UCSD-AML1 (cell line): ENCODE measurements around the gene GRIA1.
"Not testable (repeated sequence)": the region's sequence is repeated elsewhere in the genome, so short reads cannot be mapped to it uniquely, and the experiment has no call there.

Source experiments
- DNase-seq: peaks from one replicate; lab custom pipeline; 2025; ENCODE audit not compliant: unreplicated experiment; lab: John Stamatoyannopoulos, UW

GRIA1 gene

DNA sequence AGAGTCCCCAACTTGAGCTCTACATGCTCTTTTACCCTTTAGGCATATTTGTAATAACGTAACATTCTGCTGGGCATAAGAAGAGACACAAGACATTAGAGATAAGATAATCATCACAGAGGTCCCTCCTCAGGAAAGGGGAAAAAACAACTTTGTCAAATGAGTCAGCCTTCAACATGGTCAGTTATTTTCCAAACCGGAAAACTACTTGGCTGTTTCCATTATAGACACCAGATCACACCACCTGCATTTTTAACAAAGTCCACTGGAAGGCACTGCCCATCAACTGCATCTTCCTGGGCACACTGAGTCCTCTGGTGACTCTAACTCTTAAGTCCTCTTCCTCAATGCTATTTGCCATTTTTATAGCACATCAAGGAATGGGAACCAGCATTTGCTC, 326.4 kb downstream of the GRIA1 start:
- no peak for DNase-seq

DNA sequence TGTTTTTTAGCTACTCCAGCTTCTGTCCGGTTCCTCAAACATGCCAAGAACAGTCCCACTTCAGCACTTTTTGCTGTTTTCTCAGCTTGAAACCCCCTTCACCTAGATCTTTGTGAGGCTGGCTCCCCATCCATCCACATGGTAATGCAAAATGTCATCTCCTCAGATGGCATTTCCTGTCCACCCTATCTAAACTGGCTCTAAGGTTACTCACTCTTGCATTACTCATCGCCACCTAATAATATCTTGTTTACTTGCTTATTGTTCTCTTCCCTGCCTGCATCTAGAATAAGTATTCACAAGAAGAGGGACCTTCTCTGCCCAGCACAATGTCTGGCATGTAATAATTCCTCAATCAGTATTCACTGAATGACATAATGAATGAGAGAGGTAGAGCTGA, 328.2 kb downstream of the GRIA1 start:
- no peak for DNase-seq

DNA sequence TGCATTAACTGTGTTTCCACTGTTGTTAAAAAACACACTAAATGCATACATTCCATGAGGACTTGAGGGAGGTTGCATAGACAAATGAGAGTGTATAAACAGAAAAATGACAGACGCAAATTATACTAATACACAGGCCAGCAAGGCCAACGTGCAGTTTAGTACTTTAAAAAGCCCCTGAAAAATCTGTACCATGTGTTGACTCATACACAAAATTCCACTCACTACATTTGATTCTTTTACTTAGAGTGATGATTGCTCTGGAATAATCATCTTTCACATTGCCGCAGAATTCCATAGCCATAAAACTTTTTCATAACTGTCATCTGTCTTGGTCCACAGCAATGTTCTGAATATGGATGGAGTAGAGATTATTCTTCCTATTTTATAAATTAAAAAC, 332.6 kb downstream of the GRIA1 start:
- no peak for DNase-seq

DNA sequence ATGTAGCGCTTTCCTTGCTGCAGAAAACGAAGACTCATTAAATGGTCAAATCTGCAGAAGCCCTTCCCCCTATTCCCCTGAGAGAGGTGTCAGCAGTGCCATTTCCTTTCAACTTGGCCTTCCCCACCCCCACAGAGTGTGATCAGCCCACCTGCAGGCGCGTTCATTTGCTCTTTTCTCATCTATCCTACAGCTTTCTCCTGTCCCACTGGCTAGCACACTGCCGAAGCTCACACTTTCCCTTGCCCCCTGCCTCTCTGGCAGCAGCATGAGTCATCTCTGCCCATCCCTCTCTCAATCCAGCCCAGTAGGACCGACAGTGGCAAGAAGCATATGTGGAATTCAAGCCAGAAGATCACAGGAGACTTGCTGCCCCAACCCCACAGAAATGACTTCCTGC, 334.4 kb downstream of the GRIA1 start:
- no peak for DNase-seq

DNA sequence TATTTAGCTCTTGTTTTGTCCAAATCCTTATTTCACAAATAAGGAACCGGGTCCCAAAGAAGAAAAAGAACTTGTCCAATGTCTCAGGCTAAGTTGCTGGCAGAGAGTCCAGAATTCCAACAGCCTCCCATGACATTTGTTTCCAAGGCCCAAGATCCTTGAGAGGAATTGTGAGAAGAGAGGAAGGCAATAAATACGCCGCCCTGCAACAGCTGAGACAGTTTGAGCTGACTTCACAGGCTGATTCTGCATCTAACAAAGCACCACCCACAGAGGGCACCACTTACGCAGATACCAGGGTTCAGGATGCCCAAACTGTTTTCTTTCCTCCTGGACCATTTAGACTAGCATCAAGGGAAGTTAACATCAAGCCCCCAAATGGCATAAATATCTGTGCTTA, 336.9 kb downstream of the GRIA1 start:
- no peak for DNase-seq

DNA sequence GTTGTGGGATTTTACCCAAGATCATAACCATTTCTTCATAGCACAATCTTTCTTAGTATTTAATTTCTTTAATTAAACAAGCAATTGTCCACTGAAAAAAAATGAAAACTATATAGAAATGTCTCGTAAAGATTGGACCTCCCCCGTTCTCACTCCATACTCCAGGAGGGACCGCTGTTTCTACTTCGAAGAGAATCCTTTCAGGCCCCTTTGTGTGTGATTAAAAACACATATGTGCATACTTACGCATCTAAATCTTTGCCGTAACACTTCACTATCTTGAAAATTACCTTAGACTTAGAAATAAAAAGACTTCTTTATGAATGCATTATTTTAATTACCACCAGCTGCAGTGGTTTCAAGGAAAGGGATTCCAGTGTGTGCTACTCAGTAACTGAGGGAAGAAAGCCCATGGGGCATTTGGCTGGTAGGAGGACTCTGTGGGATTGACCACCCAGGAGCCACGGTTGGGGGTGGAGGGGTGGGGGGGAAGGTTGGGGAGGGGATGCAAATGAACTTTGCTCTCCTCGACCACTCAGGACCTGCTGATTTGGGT, 339.1 kb downstream of the GRIA1 start:
- DNase-seq: no peak

DNA sequence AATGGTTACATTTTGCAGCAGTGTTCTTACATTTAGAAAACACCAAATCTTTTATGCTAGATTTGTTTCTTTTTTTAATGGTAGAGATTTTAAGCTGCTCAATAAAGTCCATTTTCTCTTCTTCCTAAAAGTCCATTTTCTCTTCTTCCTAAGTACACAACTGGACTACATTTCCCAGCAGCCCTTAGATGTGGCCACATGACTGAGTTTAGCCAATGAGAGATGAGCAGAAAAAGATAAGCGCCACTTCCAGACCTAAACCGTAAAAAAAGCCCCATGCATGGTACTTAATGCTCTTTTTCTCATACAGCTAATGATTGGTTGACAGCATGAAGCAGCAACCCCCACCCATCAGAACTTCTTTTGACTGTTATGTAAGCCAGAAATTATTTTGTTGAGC, 341.5 kb downstream of the GRIA1 start:
- DNase-seq: no peak

DNA sequence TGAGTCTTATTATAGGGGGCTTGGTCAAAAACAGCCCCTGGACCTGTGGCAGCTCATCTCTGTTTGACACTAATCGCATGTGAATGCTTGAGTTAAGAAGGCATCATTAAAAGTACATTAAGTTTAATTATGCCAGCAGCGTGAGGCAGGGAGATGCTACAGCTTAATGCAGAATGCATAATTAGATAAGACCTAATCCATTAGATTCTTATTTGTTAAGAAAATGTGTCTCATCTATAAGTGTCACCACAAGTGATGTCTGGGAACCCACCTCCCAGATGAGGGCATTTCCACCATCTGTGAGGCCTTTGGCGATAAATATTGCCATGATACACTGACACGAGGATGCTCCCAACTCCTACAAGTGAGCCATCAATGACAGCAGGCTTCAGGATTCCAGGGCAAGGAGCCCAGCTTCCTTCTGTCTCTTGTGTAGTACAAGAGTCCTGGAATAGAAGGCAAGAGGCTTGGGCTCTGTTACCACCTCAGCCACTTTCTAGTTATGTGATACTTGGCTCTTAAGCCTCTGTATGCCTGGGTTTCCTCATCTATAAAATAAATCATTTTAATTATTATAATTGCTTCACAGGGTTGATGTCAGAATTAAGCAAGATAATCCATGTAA, 345.5 kb downstream of the GRIA1 start:
- DNase-seq: no peak

DNA sequence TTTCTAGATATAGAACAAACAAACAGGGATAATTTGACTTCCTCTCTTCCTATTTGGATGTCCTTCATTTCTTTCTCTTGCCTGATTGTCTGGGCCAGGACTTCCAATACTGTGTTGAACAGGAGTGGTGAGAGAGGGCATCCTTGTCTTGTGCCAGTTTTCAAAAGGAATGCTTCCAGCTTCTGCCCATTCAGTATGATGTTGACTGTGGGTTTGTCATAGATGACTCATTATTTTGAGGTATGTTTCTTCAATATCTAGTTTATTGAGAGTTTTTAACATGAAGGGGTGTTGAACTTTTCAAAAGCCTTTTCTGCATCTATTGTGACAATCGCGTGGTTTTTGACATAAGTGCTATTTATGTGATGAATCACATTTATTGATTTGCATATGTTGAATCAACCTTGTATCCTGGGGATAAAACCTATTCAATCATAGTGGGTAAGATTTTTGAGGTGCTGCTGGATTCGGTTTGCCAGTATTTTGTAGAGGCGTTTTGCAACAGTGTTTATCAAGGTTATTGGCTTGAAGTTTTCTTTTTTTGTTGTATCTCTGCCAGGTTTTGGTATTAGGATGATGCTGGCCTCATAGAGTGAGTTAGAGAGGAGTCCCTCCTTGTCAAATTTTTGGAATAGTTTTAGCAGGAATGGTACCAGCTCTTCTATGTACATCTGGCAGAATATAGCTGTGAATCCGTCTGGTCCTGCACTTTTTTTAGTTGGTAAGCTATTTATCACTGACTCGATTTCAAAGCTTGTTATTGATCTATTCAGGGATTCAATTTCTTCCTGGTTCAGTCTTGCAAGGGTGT, 359.0 kb downstream of the GRIA1 start:
- not testable (repeated sequence) for DNase-seq

DNA sequence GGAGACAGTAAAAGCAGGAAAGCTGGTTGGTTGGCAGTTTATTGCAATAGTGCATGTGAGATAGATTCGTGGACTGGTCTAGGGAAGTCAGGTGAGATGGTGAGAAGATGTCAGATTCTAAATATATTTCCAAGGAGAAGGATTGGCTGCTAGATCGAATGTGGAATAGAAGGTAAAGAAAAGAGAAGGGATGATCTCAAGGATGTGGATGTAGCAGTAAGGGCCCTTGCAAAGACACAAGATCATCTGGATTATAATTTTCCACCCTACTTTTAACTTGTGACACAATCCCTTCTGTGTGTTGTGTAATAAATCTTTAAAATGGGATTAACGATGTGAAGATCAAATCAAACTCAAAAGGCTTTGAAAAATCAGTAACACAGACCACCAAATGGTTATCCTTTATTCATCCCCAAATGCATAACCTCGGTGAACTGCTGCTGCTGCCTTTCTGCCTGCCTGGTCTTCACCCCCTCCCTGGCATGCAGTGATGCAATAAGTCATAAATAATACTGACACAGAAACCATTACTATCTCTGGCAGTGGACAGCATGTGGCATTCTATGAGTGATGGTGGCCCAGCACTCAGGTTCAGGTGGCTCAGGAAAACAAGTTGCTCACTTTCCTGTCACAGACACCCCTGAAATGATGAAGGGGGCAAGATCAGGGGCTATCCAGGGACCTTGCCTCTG, 369.9 kb downstream of the GRIA1 start:
- DNase-seq: no peak

DNA sequence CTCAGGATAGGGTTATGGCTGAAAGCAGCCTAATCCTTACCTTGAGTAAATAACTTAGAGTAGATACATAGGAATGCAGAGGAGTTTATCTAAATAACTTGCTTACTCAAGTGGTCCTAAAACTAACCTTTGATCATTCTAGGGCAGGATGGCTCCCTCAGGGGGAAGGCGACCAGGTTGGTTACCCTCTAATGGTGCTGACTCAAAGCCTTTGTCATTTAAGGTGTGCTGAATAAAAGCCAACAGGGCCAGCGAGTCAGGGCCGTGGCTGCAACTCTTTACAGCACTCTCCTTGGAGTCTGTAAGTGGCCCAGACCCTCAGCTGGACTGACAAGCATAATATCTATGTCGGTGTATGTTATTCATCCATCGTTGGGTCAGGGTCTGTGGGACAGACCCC, 372.4 kb downstream of the GRIA1 start:
- not testable (repeated sequence) for DNase-seq
